EL (cell line): ENCODE data around the gene PCSK6.

Source experiments
- DNase-seq: peaks from one replicate; pipeline ENCODE4 v3.0.0-alpha.2; 2016

PCSK6 gene

GRCh38 chr15:101489599-101490407, at the start of gene PCSK6:
TSS of gene PCSK6 (minus strand) at chr15:101489707. CDS start at chr15:101489670, 37 bp downstream.
- DNase-seq = no peak

DNA sequence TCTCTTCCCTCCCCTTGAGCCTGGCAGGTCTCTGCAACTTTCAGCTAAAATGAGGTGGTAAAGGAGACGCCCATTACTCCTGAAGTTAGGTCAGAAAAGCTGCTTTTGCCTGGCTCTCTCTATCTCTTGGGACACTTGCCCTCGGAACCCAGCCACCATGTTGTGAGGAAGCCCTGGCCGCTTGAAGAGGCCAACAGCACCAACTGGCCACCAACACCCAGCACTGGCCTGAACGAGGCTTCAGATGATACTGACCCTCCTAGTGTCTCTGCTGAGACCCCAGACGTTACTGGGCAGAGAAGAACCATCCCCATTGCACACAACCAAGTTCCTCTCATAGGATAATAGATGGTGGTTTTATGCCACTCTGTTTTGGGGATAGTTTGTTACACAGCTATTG, 49.5 kb upstream of the PCSK6 start:
- no peak for DNase-seq

DNA sequence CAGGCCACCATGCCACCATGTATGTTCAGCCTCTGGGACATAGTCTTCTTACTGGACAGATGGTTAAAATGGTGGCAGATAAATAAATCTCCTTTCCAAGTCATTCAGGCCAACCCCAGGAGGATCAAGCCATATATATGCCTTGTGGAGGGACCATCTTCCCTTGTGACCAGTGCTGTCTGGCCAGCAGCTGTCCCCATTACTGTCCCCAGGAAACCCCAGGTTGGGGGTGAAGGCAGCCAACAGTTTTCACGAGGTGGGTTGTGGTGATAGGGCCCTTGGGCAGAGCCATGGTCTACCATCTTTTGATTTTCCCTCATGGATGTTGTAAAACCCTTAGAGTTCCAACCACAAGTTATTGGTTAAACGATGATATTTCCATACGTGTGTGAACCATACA, 48.7 kb upstream of the PCSK6 start:
- no peak for DNase-seq

GRCh38 chr15:101537483-101538080, 48.1 kb upstream of the PCSK6 start:
- DNase-seq = no peak

DNA sequence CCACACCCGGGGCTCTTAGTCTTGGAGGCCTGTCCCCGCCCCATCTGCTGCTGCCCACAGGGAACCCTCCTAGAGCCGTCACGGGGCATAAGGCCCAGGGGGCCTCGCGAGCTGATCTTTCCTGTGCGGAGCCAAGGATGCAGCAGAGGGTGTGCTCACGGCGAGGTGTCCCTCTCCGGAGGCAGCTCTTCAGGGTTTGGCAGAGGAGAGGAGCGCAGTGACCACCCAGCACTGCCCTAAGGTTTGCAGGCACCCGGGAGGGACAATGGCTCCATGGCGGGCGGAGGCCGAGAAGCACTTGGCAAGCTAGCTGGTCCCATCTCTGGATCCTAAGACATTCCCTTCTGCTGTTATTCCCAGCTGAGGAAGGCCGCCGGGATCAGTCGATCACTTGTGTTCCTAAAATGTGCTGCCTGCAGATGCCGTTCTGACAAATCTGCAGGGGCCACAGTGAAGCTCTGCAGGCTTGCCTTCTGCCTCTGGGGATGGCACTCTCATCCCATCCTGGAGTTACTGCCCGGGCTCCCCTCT, 47.4 kb upstream of the PCSK6 start:
- no peak for DNase-seq

DNA sequence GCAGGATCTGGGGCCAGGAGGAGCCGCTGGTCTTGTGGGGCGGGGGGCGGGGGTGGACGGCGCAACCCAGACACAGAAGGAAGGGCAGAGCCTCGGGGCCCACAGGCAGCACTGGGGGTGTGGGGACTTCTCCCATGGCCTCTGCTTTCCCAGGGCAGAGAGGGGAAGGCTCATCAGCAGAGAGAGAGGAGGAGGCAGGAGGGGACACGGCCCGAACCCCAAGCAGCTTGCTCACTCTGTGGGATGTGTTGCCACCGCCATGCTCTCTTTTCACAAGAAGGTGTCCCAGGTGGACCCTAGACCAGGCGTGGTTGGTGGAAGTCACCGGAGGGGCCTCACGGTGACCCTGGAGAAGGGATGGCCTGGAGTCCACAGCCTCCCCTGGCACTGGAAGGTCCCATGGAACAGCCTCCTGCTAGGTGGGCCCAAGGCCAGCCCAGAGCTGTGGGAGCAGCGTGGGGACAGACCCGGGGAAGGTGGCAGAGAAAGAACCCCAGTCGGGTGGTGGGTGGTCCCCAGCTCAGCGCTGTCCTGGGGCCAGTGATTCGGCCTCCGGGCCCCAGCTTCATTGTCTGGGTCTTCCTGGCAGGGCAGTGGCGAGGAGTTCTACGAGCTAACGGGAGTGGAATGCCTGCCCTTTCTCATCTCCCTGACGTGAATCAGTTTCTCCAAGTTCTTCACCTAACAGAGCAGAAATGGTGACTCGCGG, 46.8 kb upstream of the PCSK6 start:
- DNase-seq = no peak

DNA sequence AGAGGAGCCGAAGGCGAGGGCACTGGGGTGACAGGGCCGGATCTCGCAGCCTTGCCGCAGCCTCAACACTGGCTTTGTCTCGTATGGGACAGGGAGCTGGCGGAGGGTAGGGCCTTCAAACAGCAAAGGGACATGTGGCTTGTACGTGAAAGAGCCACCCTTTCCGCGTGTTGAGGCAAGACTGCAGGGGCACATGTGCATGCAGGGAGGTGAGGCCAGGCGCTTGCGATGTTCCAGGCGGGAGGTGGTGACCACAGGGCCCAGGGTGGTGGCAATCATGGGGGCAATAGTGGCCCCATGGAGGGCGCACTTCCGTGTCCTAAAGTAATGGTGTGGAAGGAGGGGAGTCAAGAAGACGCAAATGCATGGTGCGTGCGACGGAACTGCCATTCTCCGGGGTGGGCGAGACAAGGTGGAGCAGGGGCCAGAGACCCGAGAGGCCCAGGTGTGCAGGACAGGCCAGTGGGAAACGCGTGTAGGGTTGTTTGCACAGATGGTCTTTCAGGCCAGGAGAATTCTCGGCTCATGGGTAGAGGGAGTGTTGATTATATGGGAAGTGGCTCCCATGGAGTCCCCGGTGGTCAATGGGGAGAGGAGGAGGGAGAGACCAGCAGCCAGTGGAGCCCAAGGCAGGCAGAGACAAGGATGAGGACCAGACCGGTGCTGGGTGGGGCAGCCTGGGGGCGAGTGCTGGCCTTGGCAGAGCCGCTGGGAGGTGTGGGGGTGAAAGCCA, 45.8 kb upstream of the PCSK6 start:
- DNase-seq = no peak

- DNase-seq = no peak
Observed at GRCh38 chr15:101534376-101534970, 45.0 kb upstream of the PCSK6 start.

DNA sequence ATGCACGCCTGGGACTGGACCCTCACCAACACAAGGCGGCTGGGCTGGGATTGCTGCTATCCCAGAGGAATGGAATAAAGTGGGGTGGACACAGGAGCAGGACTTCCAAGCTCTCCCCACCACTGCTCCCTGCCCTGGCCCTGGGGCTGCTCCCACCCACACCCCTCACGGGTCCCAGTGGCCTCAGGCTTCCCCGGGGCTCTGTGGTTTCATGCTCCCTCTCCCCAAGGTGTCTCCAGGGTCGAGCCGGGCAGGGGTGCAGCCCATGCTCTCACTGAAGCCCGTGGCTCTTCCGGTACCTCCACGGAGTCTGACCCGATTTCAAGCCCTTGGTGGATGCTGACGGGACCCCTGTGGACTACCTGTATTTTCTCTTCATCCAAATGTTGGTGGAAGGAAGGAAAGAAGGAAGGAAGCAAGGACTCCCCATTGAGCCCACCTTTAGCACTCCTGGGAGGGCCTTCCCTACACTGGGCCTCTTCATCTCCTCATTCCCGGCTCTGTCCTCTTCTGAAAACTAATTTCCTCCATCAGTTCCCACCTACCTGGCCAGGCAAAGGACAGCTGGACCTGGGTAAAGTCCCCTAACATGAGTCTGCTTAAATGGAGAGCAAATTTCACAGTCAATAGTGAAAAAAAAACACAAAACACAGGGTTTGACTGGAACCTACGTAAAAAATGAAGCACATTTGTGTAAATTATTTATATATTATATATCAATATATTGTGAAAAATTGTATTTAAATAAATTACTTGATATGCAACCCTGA, 44.0 kb upstream of the PCSK6 start:
- DNase-seq = no peak

DNA sequence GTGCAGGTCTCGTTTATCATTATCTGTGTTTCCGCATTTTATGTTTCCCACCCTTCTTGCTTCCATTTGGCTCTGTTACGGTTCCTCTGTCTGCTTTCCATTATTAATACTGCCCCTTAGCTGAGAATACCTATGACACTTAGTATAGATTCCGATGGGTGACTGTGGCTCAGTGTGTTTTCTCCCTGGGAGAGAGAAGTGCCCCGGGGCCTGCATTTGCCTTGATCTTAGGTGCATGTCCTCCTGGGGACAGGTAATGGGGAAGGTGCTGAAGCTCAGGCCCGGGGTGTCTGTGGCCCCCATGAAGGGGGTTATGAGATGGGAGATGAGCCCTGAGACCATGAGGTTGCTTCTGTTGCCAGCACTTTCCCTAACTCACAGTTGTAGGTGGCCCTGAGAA, 43.4 kb upstream of the PCSK6 start:
- no peak for DNase-seq

- DNase-seq = no peak
Observed at GRCh38 chr15:101531170-101531569, 41.7 kb upstream of the PCSK6 start.

GRCh38 chr15:101530224-101530958, 40.9 kb upstream of the PCSK6 start:
- DNase-seq = no peak

- no peak for DNase-seq
Observed at GRCh38 chr15:101528917-101529299, 39.4 kb upstream of the PCSK6 start.

DNA sequence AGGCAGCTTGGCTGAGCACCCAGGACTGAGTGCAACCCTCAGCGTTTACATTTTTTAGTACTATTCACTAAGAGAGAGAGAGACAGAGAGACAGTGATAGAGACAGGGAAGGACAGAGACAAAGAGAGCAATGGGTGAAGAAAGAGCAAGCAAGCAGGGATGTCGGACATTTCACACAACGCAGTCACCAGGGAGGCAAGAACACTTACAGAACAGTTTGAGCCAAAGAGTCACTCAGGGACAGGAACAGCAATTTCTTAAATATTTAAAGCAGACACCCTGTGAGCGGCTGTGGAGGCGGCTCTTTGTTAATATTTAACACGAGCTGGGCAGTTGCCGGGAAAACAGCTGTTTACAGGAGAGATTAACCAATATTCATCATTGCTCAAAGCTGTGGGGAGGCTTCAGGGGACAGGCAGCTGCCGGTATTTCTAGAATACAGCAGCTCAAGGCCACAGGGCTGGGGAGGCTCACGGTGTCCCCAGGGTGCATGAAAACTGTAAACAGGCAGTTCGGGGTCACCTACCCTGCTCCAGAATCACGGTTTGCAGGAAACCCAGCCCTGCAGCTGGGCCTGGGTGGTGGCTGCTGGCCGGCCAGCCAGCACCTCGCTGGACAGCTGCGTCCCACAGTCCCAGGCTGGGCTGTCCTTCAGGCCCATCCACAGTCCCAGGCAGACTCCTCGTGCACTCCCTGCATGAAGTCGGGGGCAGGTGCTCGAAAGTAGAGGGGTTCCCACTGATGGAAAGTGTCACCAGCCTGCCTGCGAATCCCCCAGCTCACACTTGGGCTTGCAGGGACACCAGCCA, 38.8 kb upstream of the PCSK6 start:
- DNase-seq = no peak

- DNase-seq = no peak
Observed at GRCh38 chr15:101526890-101527289, 37.4 kb upstream of the PCSK6 start.

- DNase-seq = no peak
Observed at GRCh38 chr15:101526442-101526841, 36.9 kb upstream of the PCSK6 start.

- no peak for DNase-seq
Observed at GRCh38 chr15:101526021-101526420, 36.5 kb upstream of the PCSK6 start.

DNA sequence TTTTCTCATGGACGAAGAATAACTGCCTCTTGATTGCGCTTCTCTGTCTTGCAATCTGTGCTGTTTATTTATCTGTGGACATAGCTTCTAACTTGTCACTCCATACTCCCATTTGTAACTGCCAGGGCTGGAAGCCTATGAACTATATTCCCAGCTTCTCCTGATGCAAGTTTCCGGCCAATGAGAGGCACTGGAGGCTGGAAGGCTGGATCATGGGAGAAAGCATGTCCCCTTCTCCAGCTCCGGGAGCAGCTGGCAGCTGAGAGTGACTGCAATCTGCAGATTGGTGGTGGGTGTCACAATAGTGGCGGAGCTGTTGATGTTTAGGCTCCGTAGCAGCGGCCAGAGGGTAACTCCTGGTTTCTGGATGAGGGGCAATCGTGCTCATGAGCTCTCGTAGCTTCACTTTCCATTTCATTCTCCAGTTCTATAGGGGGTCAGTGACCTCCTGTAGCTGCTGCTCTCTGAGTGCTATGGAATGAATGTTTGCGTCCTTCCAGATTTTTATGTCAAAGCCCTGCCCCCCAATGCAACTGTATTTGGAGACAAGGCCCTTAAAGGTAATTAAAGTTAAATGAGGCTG, 35.7 kb upstream of the PCSK6 start:
- DNase-seq = no peak

GRCh38 chr15:101523560-101523940, 34.0 kb upstream of the PCSK6 start:
- DNase-seq = no peak
